GM23338 (cell line): ENCODE data around the gene EXOC4.

Source experiments
- CREB1 ChIP-seq: fragments of 250-450 bp; sonication (Bioruptor Pico); IDR thresholded peaks from 2 replicates; pipeline ENCODE4 v1.5.0; 2020; ENCODE audit warnings: low read depth, mild to moderate bottlenecking, moderate library complexity
- CTCF ChIP-seq, 2 experiments: fragments of 200-600 bp in 1 of 2; sonication (generic) in 1 of 2; conservative IDR thresholded peaks; 2 replicates each; pipeline versions ENCODE4 v1.5.1 to v1.6.1; 2016 to 2017; ENCODE audit warnings: antibody characterized with exemption in 2 of 2, low read depth in 2 of 2, mild to moderate bottlenecking in 2 of 2, moderate library complexity in 1 of 2
- ETS1 ChIP-seq: IDR thresholded peaks from 2 replicates; pipeline ENCODE4 v1.6.1; 2016; ENCODE audit warnings: antibody characterized with exemption
- EZH2 ChIP-seq: fragments of 200-600 bp; sonication (generic); IDR thresholded peaks from one replicate; pipeline ENCODE4 v1.8.0; 2017; ENCODE audit warnings: antibody characterized with exemption, mild to moderate bottlenecking, low read depth; ENCODE audit not compliant: unreplicated experiment
- EZH2phosphoT487 ChIP-seq: fragments of 200-600 bp; sonication (generic); IDR thresholded peaks from one replicate; pipeline ENCODE4 v1.8.1; 2018; ENCODE audit warnings: antibody characterized with exemption; ENCODE audit not compliant: unreplicated experiment
- JUNB ChIP-seq: IDR thresholded peaks from one replicate; pipeline ENCODE4 v1.6.1; 2016; ENCODE audit warnings: antibody characterized with exemption; ENCODE audit not compliant: unreplicated experiment
- NANOG ChIP-seq: IDR thresholded peaks from 2 replicates; pipeline ENCODE4 v1.6.1; 2016; ENCODE audit warnings: antibody characterized with exemption, borderline replicate concordance
- POLR2AphosphoS5 ChIP-seq: IDR thresholded peaks from 2 replicates; pipeline ENCODE4 v1.6.1; 2016; ENCODE audit warnings: antibody characterized with exemption, low read depth
- REST ChIP-seq: IDR thresholded peaks from one replicate; pipeline ENCODE4 v1.6.1; 2018; ENCODE audit warnings: antibody characterized with exemption; ENCODE audit not compliant: unreplicated experiment
- STAT1 ChIP-seq: IDR thresholded peaks from one replicate; pipeline ENCODE4 v1.6.1; 2016; ENCODE audit warnings: antibody characterized with exemption; ENCODE audit not compliant: unreplicated experiment
- ZNF114 ChIP-seq: fragments of 250-450 bp; sonication (Bioruptor Pico); IDR thresholded peaks from 2 replicates; pipeline ENCODE4 v1.5.0; 2020; ENCODE audit warnings: mild to moderate bottlenecking, moderate library complexity
- ZNF331 ChIP-seq: fragments of 250-450 bp; sonication (Bioruptor Pico); IDR thresholded peaks from 2 replicates; pipeline ENCODE4 v1.5.0; 2020; ENCODE audit warnings: low read depth, mild to moderate bottlenecking, moderate library complexity

- TF ChIP-seq CTCF (conservative IDR thresholded peaks at IDR 0.05; ENCODE audit: low read depth in 2 of 2) (no peak), POLR2AphosphoS5 (no peak), EZH2 (no peak), EZH2phosphoT487 (no peak), REST (no peak), STAT1 (no peak), CREB1 (CRISPR knock-in tag) (no peak), NANOG (no peak), JUNB (no peak), ZNF114 (CRISPR knock-in tag) (no peak), ETS1 (no peak), ZNF331 (CRISPR knock-in tag) (no peak)
Observed at GRCh38 chr7:133776266-133776665, 523.4 kb downstream of the EXOC4 start.
